GM12891 (cell line): ENCODE results near the gene ATP5ME.

Experiments used
- DNase-seq: peaks from one replicate; pipeline ENCODE4 v3.0.0; 2011; ENCODE audit warnings: low spot score; ENCODE audit not compliant: insufficient read length
- FAIRE-seq: peaks from 2 replicates; lab custom pipeline; 2011; peaks lifted over from hg19 to GRCh38; lab: Jason Lieb, UNC
- PAX5 ChIP-seq: IDR thresholded peaks from 2 replicates; pipeline ENCODE4 v1.6.1; 2011; ENCODE audit warnings: low read length, moderate library complexity, mild to moderate bottlenecking; ENCODE audit not compliant: insufficient read depth, severe bottlenecking
- POLR2A ChIP-seq: IDR thresholded peaks from 2 replicates; pipeline ENCODE4 v1.6.1; 2011; ENCODE audit warnings: low read depth, low read length, control low read depth
- POLR2AphosphoS5 ChIP-seq: IDR thresholded peaks from 2 replicates; pipeline ENCODE4 v1.6.1; 2011; ENCODE audit warnings: low read depth, low read length, control low read depth
- POU2F2 ChIP-seq: IDR thresholded peaks from 2 replicates; pipeline ENCODE4 v1.6.1; 2011; ENCODE audit warnings: low read depth, mild to moderate bottlenecking, control low read depth, low read length, moderate library complexity
- SPI1 ChIP-seq: IDR thresholded peaks from 2 replicates; pipeline ENCODE4 v1.6.1; 2011; ENCODE audit warnings: low read depth, low read length, control low read depth
- TAF1 ChIP-seq: IDR thresholded peaks from 2 replicates; pipeline ENCODE4 v1.6.1; 2011; ENCODE audit warnings: low read depth, low read length, control low read depth

ATP5ME gene

DNA sequence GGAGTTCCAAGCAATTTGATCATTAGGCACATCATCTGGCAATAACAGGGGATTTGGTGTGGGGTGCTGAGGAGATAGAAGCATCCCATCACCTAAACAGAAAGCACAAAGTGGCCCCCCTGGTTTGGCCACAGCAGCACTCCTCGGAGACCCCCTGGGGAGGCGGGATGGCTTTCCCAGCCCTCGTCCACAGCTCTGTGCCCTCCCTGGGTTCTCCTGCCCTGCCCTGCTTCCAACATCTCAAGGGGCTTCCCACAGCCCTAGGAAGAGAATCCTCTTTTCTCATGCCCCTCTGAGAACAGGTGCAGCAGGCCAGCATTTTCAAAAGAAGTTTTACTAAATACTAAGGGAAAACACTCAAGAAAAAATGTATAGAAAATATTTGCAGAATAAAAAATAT lies 12.8 kb downstream of the ATP5ME start:
- no peak for TF ChIP-seq TAF1
- no peak for TF ChIP-seq SPI1
- TF ChIP-seq PAX5: no peak
- no peak for TF ChIP-seq POLR2A
- no peak for TF ChIP-seq POLR2AphosphoS5
- TF ChIP-seq POU2F2: no peak
- FAIRE-seq (no peak), DNase-seq (no peak)

DNA sequence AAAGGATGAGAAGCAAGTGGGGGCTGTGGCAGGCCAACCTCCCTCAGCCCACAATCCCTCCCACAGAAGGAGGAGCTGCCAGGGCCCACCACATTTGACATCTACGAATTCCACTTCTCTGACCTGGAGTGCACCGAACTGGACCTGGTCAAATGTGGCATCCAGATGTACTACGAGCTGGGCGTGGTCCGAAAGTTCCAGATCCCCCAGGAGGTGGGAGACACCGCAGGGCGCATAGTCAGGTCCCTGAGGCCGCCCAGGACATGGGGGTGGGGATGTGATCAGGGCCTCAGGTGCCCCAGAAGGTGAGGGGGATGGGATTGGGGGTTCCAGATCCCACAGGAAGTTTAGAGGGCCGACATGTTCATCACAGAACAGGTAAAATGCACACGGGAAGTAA lies 13.7 kb downstream of the ATP5ME start:
- DNase-seq (no peak), FAIRE-seq (no peak)
- TF ChIP-seq POLR2AphosphoS5: no peak
- no peak for TF ChIP-seq SPI1
- TF ChIP-seq POLR2A: no peak
- TF ChIP-seq PAX5: no peak
- no peak for TF ChIP-seq TAF1
- TF ChIP-seq POU2F2: no peak

DNA sequence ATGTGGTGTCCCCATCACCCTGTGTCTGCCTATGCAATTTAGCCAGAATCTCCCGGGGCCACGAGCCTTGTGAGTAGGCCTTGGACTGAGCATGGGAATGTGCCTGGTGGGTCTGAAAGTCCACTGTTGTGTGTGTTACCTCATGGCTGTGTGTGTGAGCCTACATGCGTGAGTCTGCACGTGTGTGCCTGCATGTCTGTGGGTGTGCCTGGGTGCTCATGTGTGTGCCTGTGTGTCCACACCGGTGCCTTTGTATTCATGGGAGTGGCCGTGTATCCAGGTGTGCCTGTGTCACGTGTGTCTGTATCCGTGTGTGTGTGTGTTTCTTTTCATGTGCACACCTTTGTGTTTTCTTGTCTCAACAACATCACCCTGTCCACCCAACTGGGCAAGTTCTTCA lies 14.2 kb downstream of the ATP5ME start:
- FAIRE-seq (no peak), DNase-seq (no peak)
- no peak for TF ChIP-seq POU2F2
- no peak for TF ChIP-seq POLR2AphosphoS5
- no peak for TF ChIP-seq TAF1
- TF ChIP-seq POLR2A: no peak
- no peak for TF ChIP-seq SPI1
- no peak for TF ChIP-seq PAX5

DNA sequence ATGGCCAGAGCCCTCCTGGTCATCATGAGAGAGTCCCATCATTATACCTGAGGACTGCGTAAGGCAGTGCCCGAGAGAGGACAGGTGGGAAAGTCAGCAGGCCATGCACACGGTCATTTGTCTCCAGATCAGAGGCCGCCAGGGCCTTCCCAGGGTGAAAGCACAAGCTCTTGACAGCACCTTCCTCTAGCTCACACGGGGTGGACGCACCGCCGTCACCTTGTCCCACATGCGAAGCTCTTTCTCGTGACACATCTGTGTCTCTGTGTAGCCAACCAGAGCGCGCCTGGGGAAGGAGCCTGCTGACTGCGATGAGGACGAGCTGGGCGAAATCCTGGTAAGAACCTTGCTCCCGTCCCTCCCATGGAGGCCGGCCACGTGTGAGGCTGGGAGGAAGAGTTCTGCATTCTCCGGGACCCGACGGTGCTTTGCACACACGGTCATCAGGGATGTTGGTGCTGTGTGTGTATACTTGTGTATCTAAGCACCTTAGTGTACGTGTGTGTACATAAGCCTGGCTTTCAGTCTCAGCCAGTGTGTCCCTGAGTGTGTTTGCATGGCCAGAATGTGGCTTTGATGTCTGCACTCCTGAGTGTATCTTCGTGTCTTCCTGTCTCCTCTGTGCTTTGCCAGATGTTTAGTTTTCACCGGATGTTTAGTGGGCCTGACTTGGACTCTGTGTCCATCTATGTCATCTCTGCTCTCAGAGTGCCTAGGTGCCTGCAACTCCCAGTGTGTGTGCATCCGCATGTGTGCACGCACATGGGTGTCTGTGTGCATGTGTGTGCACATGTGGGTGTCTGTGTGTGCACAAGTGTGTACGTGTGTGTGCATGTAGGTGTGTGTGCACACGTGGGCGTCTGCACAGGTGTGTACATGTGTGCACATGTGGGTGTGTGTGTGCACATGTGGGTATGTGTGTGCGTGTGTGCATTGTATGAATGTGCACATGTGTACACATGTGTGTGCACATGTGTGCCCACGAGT lies 15.1 kb downstream of the ATP5ME start:
- FAIRE-seq (no peak), DNase-seq (no peak)
- TF ChIP-seq TAF1: no peak
- no peak for TF ChIP-seq POLR2A

DNA sequence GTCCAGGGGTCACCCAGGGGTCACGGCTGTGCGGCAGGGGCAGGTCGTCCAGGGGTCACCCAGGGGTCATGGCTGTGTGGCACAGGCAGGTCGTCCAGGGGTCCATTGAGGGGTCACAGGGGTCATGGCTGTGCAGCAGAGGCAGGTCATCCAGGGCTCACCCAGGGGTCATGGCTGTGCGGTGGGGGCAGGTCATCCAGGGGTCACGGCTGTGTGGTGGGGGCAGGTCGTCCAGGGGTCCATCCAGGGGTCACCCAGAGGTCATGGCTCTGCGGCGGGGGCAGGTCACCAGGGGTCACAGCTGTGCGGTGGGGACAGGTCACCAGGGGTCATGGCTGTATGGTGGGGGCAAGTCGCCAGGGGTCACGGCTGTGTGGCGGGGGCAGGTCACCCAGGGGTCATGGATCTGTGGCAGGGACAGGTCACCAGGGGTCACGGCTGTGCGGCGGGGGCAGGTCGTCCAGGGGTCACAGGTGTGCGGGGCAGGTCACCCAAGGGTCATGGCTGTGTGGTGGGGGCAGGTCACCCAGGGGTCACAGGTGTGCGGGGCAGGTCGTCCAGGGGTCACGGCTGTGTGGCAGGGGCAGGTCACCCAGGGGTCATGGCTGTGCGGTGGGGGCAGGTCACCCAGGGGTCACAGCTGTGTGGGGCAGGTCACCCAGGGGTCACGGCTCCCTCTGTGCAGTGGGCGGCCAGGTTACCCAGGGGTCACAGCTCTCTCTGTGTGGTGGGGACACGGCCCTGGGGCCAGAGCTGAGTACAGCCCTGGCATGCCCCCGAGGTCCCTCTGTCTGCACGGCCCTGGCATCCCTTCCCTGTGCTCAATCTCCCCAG lies 16.0 kb downstream of the ATP5ME start:
- no peak for FAIRE-seq
- no peak for DNase-seq
- TF ChIP-seq POLR2A: no peak
- no peak for TF ChIP-seq PAX5
- TF ChIP-seq POU2F2: no peak
- TF ChIP-seq SPI1: no peak
- TF ChIP-seq POLR2AphosphoS5: no peak
- no peak for TF ChIP-seq TAF1

DNA sequence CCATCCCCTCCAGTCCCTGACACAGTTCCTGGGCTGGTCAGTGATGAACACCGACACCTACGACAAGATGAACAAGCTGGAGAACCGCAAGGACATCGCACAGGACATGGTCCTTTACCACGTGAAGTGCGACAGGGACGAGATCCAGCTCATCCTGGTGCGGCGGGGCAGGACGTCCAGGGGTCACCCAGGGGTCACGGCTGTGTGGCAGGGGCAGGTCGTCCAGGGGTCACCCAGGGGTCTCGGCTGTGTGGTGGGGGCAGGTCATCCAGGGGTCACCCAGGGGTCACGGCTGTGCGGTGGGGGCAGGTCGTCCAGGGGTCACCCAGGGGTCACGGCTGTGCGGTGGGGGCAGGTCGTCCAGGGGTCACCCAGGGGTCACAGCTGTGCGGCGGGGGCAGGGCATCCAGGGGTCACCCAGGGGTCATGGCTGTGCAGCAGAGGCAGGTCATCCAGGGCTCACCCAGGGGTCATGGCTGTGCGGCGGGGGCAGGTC lies 16.7 kb downstream of the ATP5ME start:
- DNase-seq: no peak
- no peak for TF ChIP-seq POLR2A
- TF ChIP-seq POU2F2: no peak
- TF ChIP-seq PAX5: no peak
- TF ChIP-seq SPI1: no peak
- TF ChIP-seq POLR2AphosphoS5: no peak
- TF ChIP-seq TAF1: no peak
- FAIRE-seq: no peak

DNA sequence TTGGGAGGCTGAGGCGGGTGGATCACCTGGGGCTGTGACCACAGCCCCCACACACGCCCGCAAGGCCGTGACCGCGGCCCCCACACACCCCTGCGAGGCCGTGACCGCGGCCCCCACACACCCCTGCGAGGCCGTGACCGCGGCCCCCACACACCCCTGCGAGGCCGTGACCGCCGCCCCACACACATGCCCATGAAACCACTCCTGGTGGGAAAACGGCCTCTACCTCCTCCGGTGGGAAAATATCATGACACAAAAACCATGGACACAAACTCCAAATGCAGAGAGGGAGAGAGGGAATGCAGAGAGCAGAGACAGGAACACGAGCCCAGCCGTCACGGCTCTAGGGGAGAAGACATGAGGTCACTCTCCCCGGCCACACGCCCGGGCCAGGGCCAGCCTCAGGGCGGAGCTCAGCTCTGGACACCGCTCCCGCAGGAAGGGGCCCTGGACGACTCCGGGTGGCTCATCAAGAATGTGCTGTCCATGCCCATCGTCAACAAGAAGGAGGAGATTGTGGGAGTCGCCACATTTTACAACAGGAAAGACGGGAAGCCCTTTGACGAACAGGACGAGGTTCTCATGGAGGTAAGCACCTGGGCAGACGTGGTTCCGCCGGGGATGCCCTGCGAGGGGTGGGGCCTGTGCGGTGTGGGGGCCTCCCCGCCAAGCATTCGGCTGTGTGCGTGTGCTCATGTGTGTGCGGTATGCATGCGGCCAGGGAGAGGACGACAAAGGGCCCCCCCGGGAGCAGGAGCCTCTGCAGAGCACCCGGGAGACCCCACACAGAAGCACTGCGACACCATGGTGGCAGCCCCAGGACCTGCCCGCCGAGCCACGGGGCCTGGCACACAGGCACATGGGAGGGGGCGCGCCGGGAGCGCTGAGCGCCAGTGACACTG lies 17.4 kb downstream of the ATP5ME start:
- DNase-seq (no peak), FAIRE-seq (no peak)
- TF ChIP-seq POU2F2: no peak
- no peak for TF ChIP-seq TAF1
- TF ChIP-seq SPI1: no peak
- no peak for TF ChIP-seq POLR2AphosphoS5
- TF ChIP-seq PAX5: no peak
- TF ChIP-seq POLR2A: no peak

DNA sequence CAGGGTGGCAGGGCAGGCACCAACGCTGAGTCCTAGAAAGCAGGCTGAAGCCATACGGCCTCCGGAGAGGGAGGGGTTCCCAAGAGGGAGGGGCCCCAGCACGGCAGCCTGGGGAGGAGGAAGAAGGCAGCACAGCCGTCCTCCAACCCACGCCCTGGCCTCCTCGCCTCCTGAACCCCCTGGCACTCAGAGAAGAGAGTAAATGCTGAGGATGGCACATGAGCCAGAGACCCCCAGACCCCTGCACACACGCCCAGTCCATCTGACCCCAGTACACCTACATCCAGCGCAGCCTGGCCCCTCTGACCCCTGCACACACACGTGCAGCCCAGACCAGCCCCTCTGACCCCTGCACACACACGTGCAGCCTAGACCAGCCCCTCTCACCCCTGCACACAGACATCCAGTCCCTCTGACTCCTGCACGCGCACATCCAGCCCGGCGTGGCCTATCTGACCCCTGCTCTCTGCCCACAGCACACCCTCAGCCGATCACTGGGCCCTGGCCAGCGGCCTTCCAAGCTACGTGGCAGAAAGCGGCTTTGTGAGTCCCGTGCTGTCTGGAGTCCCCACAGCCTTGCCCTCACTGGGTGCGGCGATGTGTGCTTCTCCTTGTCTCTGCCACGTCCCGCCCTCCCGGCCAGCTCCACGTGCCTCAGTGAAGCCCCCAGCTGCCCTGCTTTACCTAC lies 18.5 kb downstream of the ATP5ME start:
- DNase-seq: no peak
- no peak for TF ChIP-seq POLR2A
- no peak for TF ChIP-seq POLR2AphosphoS5
- TF ChIP-seq POU2F2: no peak
- no peak for TF ChIP-seq PAX5
- no peak for TF ChIP-seq SPI1
- no peak for FAIRE-seq

DNA sequence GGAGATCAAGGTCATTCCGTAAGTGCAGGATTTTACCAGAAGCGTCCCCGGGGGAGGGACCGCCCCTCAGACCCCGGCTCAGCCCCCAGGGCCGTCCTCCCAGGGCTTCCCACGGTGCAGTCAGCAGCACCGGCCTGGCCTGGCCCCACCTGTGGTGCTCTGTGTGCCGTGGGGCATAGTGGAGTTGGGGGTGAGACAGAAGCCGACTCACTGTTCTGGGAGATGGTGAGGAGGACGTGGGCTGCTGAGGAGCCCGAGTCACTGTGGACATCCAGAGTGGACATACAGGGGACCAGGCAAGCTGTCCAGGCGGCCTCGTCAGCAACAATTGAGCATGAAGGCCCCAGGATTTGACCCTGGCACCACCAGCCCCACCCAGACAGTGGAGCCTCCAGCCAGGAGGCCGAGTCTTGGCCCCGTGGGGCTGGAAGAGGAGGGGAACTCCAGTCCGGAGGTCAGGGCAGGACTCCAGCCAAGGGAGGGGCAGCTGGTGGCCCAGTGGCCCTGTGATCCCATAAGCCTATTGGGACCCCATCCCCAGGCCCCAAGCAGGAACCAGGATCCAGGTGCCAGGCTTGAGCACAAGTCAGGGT lies 19.1 kb downstream of the ATP5ME start:
- no peak for DNase-seq
- TF ChIP-seq TAF1: no peak
- TF ChIP-seq POLR2AphosphoS5: no peak
- TF ChIP-seq POU2F2: no peak
- TF ChIP-seq SPI1: no peak
- no peak for TF ChIP-seq PAX5
- no peak for TF ChIP-seq POLR2A
- no peak for FAIRE-seq
